Gastrocnemius medialis (tissue), 4 donors: Measurements from ENCODE around the gene STX3.

Source experiments
- POLR2A ChIP-seq, 2 donors: fragments of 450-650 bp; IDR thresholded peaks; one replicate each; pipeline ENCODE4 v1.6.1; 2017; ENCODE audit warnings: antibody characterized with exemption in 2 of 2, mild to moderate bottlenecking in 2 of 2, moderate library complexity in 2 of 2
- TF ChIP-seq, protein P1 (sequence below), 5 experiments: fragments of 450-650 bp in 3 of 5; fragments of 200-600 bp in 2 of 5; sonication (generic) in 2 of 5; IDR thresholded peaks in 4 of 5; conservative IDR thresholded peaks in 1 of 5; 1 replicate in 4 of 5; 2 replicates in 1 of 5; pipeline ENCODE4 v1.5.1; 2016 to 2019; ENCODE audit warnings: antibody characterized with exemption in 5 of 5, mild to moderate bottlenecking in 3 of 5, moderate library complexity in 3 of 5

- TF ChIP-seq, protein P1, sequence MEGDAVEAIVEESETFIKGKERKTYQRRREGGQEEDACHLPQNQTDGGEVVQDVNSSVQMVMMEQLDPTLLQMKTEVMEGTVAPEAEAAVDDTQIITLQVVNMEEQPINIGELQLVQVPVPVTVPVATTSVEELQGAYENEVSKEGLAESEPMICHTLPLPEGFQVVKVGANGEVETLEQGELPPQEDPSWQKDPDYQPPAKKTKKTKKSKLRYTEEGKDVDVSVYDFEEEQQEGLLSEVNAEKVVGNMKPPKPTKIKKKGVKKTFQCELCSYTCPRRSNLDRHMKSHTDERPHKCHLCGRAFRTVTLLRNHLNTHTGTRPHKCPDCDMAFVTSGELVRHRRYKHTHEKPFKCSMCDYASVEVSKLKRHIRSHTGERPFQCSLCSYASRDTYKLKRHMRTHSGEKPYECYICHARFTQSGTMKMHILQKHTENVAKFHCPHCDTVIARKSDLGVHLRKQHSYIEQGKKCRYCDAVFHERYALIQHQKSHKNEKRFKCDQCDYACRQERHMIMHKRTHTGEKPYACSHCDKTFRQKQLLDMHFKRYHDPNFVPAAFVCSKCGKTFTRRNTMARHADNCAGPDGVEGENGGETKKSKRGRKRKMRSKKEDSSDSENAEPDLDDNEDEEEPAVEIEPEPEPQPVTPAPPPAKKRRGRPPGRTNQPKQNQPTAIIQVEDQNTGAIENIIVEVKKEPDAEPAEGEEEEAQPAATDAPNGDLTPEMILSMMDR (IDR thresholded peaks at IDR 0.05 in 4 of 5, conservative IDR thresholded peaks at IDR 0.05 in 1 of 5), result no peak
- TF ChIP-seq POLR2A (IDR thresholded peaks at IDR 0.05), result no peak
Measured at GRCh38 chr11:59729834-59730233, 25.3 kb upstream of the STX3 start.
